H1 (cell line): ENCODE results near the gene DNAJB1. TPM values are rescaled to one million over a fixed set of nuclear protein-coding genes. Genes with fewer than 3 reads are reported as not detected.

Experiments used
- CEBPB ChIP-seq: IDR thresholded peaks from 2 replicates; pipeline ENCODE4 v1.6.1; 2012; ENCODE audit warnings: low read depth, low read length
- CTCF ChIP-seq, 3 experiments: IDR thresholded peaks; 1 replicate in 2 of 3; 2 replicates in 1 of 3; pipeline versions ENCODE4 v1.5.1 to v1.6.1; 2011; ENCODE audit warnings: low read length in 3 of 3, mild to moderate bottlenecking in 3 of 3, inconsistent platforms in 2 of 3, low read depth in 1 of 3, moderate library complexity in 1 of 3; ENCODE audit not compliant: insufficient read depth in 1 of 3; ENCODE audit errors: control extremely low read depth in 1 of 3
- EGR1 ChIP-seq: IDR thresholded peaks from 2 replicates; pipeline ENCODE4 v1.6.1; 2011; ENCODE audit warnings: low read depth, low read length, borderline replicate concordance
- POLR2AphosphoS5 ChIP-seq: IDR thresholded peaks from 2 replicates; pipeline ENCODE4 v1.6.1; 2011; ENCODE audit warnings: low read depth, low read length
- RNF2 ChIP-seq: fragments of 200-900, 300-1000 bp; sonication (generic); IDR thresholded peaks from 2 replicates; pipeline ENCODE4 v1.7.1; 2016; ENCODE audit warnings: borderline replicate concordance, low read depth, mild to moderate bottlenecking, antibody characterized with exemption, low read length; ENCODE audit not compliant: poor library complexity, severe bottlenecking; ENCODE audit errors: missing control alignments
- SP4 ChIP-seq: IDR thresholded peaks from 2 replicates; pipeline ENCODE4 v1.6.1; 2012; ENCODE audit warnings: low read length, inconsistent platforms
- USF2 ChIP-seq: IDR thresholded peaks from 2 replicates; pipeline ENCODE4 v1.6.1; 2011; ENCODE audit warnings: low read length, improper control_type of control experiment
- ZNF274 ChIP-seq: IDR thresholded peaks from 2 replicates; pipeline ENCODE4 v1.7.0; 2012; ENCODE audit warnings: low read length, borderline replicate concordance; ENCODE audit errors: extremely low read depth
- polyA plus RNA-seq, 7 experiments: library from polyadenylated mRNA; depleted of rRNA in 3 of 7; stranded (reverse) in 5 of 7; unstranded in 2 of 7; fragments of >200 nt in 5 of 7; fragments of 200-250 nt in 2 of 7; gene quantifications; 1 replicate in 5 of 7; 2 replicates in 1 of 7; 4 replicates in 1 of 7; pipeline versions ENCODE4 v1.2.1 to v1.2.3, GENCODE V29; 2011 to 2013; ENCODE audit warnings: missing spikeins in 2 of 7, mixed read lengths in 2 of 7
- total RNA-seq: library from RNA; stranded (reverse); fragmentation: NEBNext Ultra II Directional; extraction: Animal tissue kit (Norgen Biotek cat#: 25700); gene quantifications from 2 replicates; pipeline ENCODE4 v1.2.1, GENCODE V29; 2021

The DNAJB1 gene
- total and polyA plus RNA-seq, 2 of the 8 experiments (the other 6 are each of a cell fraction or from before 2014, with no cell fraction given), result 62.9 to 64.3 TPM

- no peak for TF ChIP-seq USF2
- TF ChIP-seq RNF2, result no peak
- TF ChIP-seq CEBPB, result no peak
- TF ChIP-seq SP4, result no peak
- TF ChIP-seq POLR2AphosphoS5, result no peak
- TF ChIP-seq EGR1, result no peak
- TF ChIP-seq CTCF (IDR thresholded peaks at IDR 0.05; ENCODE audit: control extremely low read depth in 1 of 3, insufficient read depth in 1 of 3, low read depth in 1 of 3, low read length in 3 of 3), result no peak
- TF ChIP-seq ZNF274, result no peak
Measured at GRCh38 chr19:14470031-14470876, 47.9 kb downstream of the DNAJB1 start (continued).
